ENCODE measurements around the gene ABCD4.

ABCD4 gene

GRCh38 chr14:74293606-74294005 lies 9.1 kb downstream of the ABCD4 start:
- H3K4me2 ChIP-seq (ENCODE audit: low read depth, low read length, poor library complexity, severe bottlenecking): no peak overlapping the region
- H3F3A ChIP-seq (ENCODE audit: low read depth): no peaks in the 10 kb centered on the region
- no peak for TF ChIP-seq EZH2phosphoT487 (IDR thresholded peaks at IDR 0.05; ENCODE audit: borderline replicate concordance)
- no peak for TF ChIP-seq CTCF (conservative IDR thresholded peaks at IDR 0.05; ENCODE audit: low read length)
- H3K9me3 ChIP-seq (ENCODE audit: insufficient read depth, low read depth, low read length): no peaks in the 10 kb centered on the region
- peaks cover 31% of the 10 kb centered on the region for H3K79me2 ChIP-seq (ENCODE audit: insufficient read depth, low read length)
- no peak overlapping the region for H3K4me3 ChIP-seq (ENCODE audit: low read length, poor library complexity, severe bottlenecking)
- peaks cover 22% of the 10 kb centered on the region for H4K20me1 ChIP-seq (ENCODE audit: insufficient read depth, low read length, poor library complexity, severe bottlenecking)
- H3K27me3 ChIP-seq (ENCODE audit: insufficient read depth, low read length, poor library complexity, severe bottlenecking): no peaks in the 10 kb centered on the region
- H3K9me2 ChIP-seq (replicated peaks; ENCODE audit: low read depth, low read length): no peaks in the 10 kb centered on the region
- no peak overlapping the region for H2AFZ ChIP-seq (ENCODE audit: low read length)
- peaks cover 62% of the 10 kb centered on the region; the same call in 1 of the 2 replicates for H3K36me3 ChIP-seq (ENCODE audit: insufficient read depth, low read length)
- peaks cover 2% of the 10 kb centered on the region for H3K4me1 ChIP-seq (ENCODE audit: insufficient read depth, low read length, poor library complexity, severe bottlenecking)
- H3K9ac ChIP-seq (ENCODE audit: low read depth, low read length, poor library complexity, severe bottlenecking): no peak overlapping the region

- no peak for TF ChIP-seq CTCF (conservative IDR thresholded peaks at IDR 0.05; ENCODE audit: low read length)
- peaks cover 65% of the 10 kb centered on the region; the same call in 1 of the 2 replicates for H3K36me3 ChIP-seq (ENCODE audit: insufficient read depth, low read length)
Measured at GRCh38 chr14:74292061-74292460, 10.7 kb downstream of the ABCD4 start.

GRCh38 chr14:74290415-74290814 lies 12.3 kb downstream of the ABCD4 start:
- H4K20me1 ChIP-seq (ENCODE audit: insufficient read depth, low read length, poor library complexity, severe bottlenecking): peaks cover 20% of the 10 kb centered on the region
- TF ChIP-seq CTCF (conservative IDR thresholded peaks at IDR 0.05; ENCODE audit: low read length): peak; percentile 56
- no peak for TF ChIP-seq EZH2phosphoT487 (IDR thresholded peaks at IDR 0.05; ENCODE audit: borderline replicate concordance)
- H3K27me3 ChIP-seq (ENCODE audit: insufficient read depth, low read length, poor library complexity, severe bottlenecking): no peaks in the 10 kb centered on the region
- no peak overlapping the region for H3K4me2 ChIP-seq (ENCODE audit: low read depth, low read length, poor library complexity, severe bottlenecking)
- peaks cover 11% of the 10 kb centered on the region for H3K79me2 ChIP-seq (ENCODE audit: insufficient read depth, low read length)
- no peaks in the 10 kb centered on the region for H3K9me3 ChIP-seq (ENCODE audit: insufficient read depth, low read depth, low read length)
- no peaks in the 10 kb centered on the region for H3K9me2 ChIP-seq (replicated peaks; ENCODE audit: low read depth, low read length)
- H2AFZ ChIP-seq (ENCODE audit: low read length): no peak overlapping the region
- H3K9ac ChIP-seq (ENCODE audit: low read depth, low read length, poor library complexity, severe bottlenecking): no peak overlapping the region
- H3K4me3 ChIP-seq (ENCODE audit: low read length, poor library complexity, severe bottlenecking): no peak overlapping the region
- no peaks in the 10 kb centered on the region for H3F3A ChIP-seq (ENCODE audit: low read depth)
- H3K4me1 ChIP-seq (ENCODE audit: insufficient read depth, low read length, poor library complexity, severe bottlenecking): no peaks in the 10 kb centered on the region
- peaks cover 76% of the 10 kb centered on the region; the same call in 1 of the 2 replicates for H3K36me3 ChIP-seq (ENCODE audit: insufficient read depth, low read length)

More at GRCh38 chr14:74292061-74292460, 10.7 kb downstream of the ABCD4 start:
- H3F3A ChIP-seq (ENCODE audit: low read depth): no peaks in the 10 kb centered on the region
- H3K4me3 ChIP-seq (ENCODE audit: low read length, poor library complexity, severe bottlenecking): no peak overlapping the region
- H3K9me3 ChIP-seq (ENCODE audit: insufficient read depth, low read depth, low read length): no peaks in the 10 kb centered on the region
- no peak overlapping the region for H2AFZ ChIP-seq (ENCODE audit: low read length)
- peaks cover 16% of the 10 kb centered on the region for H3K79me2 ChIP-seq (ENCODE audit: insufficient read depth, low read length)
- H4K20me1 ChIP-seq (ENCODE audit: insufficient read depth, low read length, poor library complexity, severe bottlenecking): peaks cover 20% of the 10 kb centered on the region
- H3K27me3 ChIP-seq (ENCODE audit: insufficient read depth, low read length, poor library complexity, severe bottlenecking): no peaks in the 10 kb centered on the region
- no peaks in the 10 kb centered on the region for H3K4me1 ChIP-seq (ENCODE audit: insufficient read depth, low read length, poor library complexity, severe bottlenecking)
- no peaks in the 10 kb centered on the region for H3K9me2 ChIP-seq (replicated peaks; ENCODE audit: low read depth, low read length)
- H3K9ac ChIP-seq (ENCODE audit: low read depth, low read length, poor library complexity, severe bottlenecking): no peak overlapping the region
- no peak overlapping the region for H3K4me2 ChIP-seq (ENCODE audit: low read depth, low read length, poor library complexity, severe bottlenecking)
